Right lobe of liver (tissue), 6 donors: Measurements from ENCODE around the gene EPS8. TPM values are rescaled to one million over a fixed set of nuclear protein-coding genes. Genes with fewer than 3 reads are reported as not detected.

ENCODE experiments used
- ATAC-seq, 4 donors: fragments of 200-7000 bp; cut with Tn5 transposase; one replicate each; pipeline ENCODE4 v1.9.1; 2020; ENCODE audit warnings: mild to moderate bottlenecking in 4 of 4, moderate library complexity in 4 of 4
- DNase-seq, 3 donors: peaks; one replicate each; pipeline ENCODE4 v3.0.0-alpha.2; 2020
- H3K27ac ChIP-seq, 3 donors: fragments of 200-600 bp; one replicate each; pipeline ENCODE4 v1.8.0; 2022
- H3K27me3 ChIP-seq, 2 donors: fragments of 200-600 bp; one replicate each; pipeline ENCODE4 v1.8.0; 2022
- H3K36me3 ChIP-seq, 4 donors: fragments of 200-600 bp; sonication (generic) in 1 of 4; one replicate each; pipeline versions ENCODE4 v1.5.1 to v1.8.0; 2017 to 2022; ENCODE audit warnings: control low read depth in 1 of 4
- H3K4me1 ChIP-seq, 4 donors: fragments of 200-600 bp; sonication (generic) in 1 of 4; one replicate each; pipeline versions ENCODE4 v1.5.1 to v1.8.0; 2017 to 2022; ENCODE audit warnings: control low read depth in 1 of 4
- H3K4me3 ChIP-seq, 3 donors: fragments of 200-600 bp; one replicate each; pipeline ENCODE4 v1.8.0; 2022
- H3K9me3 ChIP-seq, 4 donors: fragments of 200-600 bp; sonication (generic) in 1 of 4; one replicate each; pipeline versions ENCODE4 v1.5.1 to v1.8.0; 2017 to 2022; ENCODE audit warnings: control low read depth in 1 of 4
- POLR2A ChIP-seq: fragments of 450-650 bp; IDR thresholded peaks from one replicate; pipeline ENCODE4 v1.6.1; 2017; ENCODE audit warnings: antibody characterized with exemption, mild to moderate bottlenecking
- WGBS: methylation state at CpG from one replicate; pipeline ENCODE4 v1.1.6; 2018; ENCODE audit warnings: low coverage, low lambda C conversion rate; ENCODE audit not compliant: insufficient coverage; ENCODE audit errors: missing lambda C conversion rate; 5-methylcytosine and 5-hydroxymethylcytosine counted together
- intact Hi-C, 2 donors: fragments of 100-400 bp; cut with DNase I; formaldehyde crosslinking; loops; one replicate each; pipeline versions ENCODE4 v1.11.2 to v1.14.1; 2022
- total RNA-seq, 6 experiments: library from RNA; depleted of rRNA in 2 of 6; stranded (reverse); fragments of >200 nt in 2 of 6; fragmentation: NEBNext Ultra II Directional in 3 of 6; extraction: Animal tissue kit (Norgen Biotek cat#: 25700) in 3 of 6; gene quantifications; one replicate each; pipeline versions ENCODE4 v1.1.0 to v1.2.4, GENCODE V29; 2016 to 2023
- TF ChIP-seq, protein P1 (sequence below), 4 donors: fragments of 200-600 bp in 3 of 4; fragments of 450-650 bp in 1 of 4; IDR thresholded peaks; one replicate each; pipeline versions ENCODE4 v1.5.1 to v1.8.0; 2016 to 2022; ENCODE audit warnings: antibody characterized with exemption in 4 of 4, mild to moderate bottlenecking in 2 of 4
- donor health status: DM: no; HTN: yes; CAD: no.
- donor health status: DM: no; HTN: no; CAD: no.
- donor health status: DM: no; HTN: no; CAD: no.
- donor health status: DM: no; HTN: yes; CAD: no.
- donor health status: DM: no; HTN: yes; CAD: no.

EPS8 gene
- total RNA-seq, 6 experiments from 2014 or later: 21.3 to 44.8 (median 28.2) TPM

DNA sequence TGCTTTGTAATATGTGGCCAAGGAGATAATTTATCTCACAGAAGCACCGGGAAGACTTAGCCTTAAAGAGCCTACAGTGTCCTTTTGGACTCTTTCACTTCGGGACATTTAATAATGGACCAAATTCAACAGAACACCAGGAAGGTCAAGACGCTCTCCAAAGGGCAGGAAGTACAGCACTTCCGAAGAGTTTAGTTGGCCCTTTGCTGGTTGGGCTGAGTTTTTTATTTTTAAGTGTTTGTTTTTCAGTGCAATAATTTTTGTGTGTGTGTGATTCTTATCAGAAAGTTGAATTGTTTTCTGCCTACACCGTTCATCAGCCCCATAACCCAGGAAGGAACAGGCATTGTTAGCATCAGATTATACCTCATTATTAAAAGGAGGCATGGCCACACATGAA, 193.0 kb downstream of the EPS8 start:
- Histone ChIP-seq H3K4me3 (no peak overlapping the region), H3K4me1 (no peaks in the 10 kb centered on the region), H3K9me3 (no peaks in the 10 kb centered on the region), H3K27ac (no peak overlapping the region), H3K36me3 (no peaks in the 10 kb centered on the region), H3K27me3 (no peaks in the 10 kb centered on the region)
- ATAC-seq: peak; percentile 30 to 64 (median 39)
- intact Hi-C loops: loop anchor here in 1 of 2 donors (10.0 kb wide), 1 partner anchor 259 kb away; no protein-coding TSS in a partner anchor
- DNase-seq: no peak
- WGBS: 63% methylated on average over 5 of the region's 5 CpGs
- TF ChIP-seq POLR2A: no peak
- TF ChIP-seq, protein P1, sequence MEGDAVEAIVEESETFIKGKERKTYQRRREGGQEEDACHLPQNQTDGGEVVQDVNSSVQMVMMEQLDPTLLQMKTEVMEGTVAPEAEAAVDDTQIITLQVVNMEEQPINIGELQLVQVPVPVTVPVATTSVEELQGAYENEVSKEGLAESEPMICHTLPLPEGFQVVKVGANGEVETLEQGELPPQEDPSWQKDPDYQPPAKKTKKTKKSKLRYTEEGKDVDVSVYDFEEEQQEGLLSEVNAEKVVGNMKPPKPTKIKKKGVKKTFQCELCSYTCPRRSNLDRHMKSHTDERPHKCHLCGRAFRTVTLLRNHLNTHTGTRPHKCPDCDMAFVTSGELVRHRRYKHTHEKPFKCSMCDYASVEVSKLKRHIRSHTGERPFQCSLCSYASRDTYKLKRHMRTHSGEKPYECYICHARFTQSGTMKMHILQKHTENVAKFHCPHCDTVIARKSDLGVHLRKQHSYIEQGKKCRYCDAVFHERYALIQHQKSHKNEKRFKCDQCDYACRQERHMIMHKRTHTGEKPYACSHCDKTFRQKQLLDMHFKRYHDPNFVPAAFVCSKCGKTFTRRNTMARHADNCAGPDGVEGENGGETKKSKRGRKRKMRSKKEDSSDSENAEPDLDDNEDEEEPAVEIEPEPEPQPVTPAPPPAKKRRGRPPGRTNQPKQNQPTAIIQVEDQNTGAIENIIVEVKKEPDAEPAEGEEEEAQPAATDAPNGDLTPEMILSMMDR (IDR thresholded peaks at IDR 0.05): no peak

DNA sequence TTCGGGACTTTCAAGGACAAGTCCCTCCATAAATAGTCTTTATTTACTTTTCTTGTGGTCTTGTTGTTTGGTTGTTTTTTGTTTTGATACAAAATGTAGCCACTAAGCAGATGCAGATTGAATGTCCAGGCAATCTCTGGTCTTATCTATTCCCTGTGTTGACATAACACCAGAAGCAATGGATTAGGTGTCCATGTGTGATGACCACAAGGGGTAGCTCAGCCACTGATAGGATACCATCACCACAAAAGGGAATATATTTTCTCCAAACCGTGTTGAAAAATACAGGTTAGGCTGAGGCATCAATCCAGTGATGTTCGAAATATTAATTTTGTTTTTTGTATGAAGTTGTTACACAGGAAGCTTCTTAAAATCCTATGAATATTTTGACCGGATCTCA, 196.3 kb downstream of the EPS8 start:
- intact Hi-C loops: loop anchor here in 1 of 2 donors (10.0 kb wide), 1 partner anchor 262 kb away; no protein-coding TSS in a partner anchor
- Histone ChIP-seq H3K4me1 (peaks cover 0 to 4% (median 0%) of the 10 kb centered on the region in 4 donors), H3K4me3 (no peak overlapping the region), H3K27me3 (no peaks in the 10 kb centered on the region), H3K36me3 (no peaks in the 10 kb centered on the region), H3K27ac (no peak overlapping the region), H3K9me3 (no peaks in the 10 kb centered on the region)
- WGBS: 56% methylated on average over 4 of the region's 4 CpGs
- DNase-seq (no peak), ATAC-seq (no peak)
- TF ChIP-seq, protein P1 (IDR thresholded peaks at IDR 0.05): no peak
- no peak for TF ChIP-seq POLR2A

DNA sequence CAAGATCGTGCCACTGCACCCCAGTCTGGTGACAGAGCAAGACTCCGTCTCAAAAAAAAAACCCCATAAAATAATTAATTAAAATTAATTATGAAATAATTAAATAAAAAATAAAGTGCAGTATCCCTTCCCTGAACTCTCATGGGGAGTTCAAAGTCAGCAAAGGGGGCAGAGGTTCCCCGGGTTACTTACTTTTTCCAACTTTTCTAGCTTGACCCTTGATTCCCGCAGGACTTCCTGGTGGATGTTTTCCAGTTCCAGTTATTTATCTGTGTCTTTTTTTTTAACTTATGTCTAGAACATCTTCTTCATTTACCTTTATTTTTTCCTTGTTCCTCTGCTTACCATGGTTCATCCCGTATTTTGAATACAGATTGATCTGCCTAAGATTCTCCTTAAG, 197.4 kb downstream of the EPS8 start:
- Histone ChIP-seq H3K9me3 (no peaks in the 10 kb centered on the region), H3K27me3 (no peaks in the 10 kb centered on the region), H3K36me3 (no peaks in the 10 kb centered on the region), H3K4me1 (peaks cover 0 to 4% (median 0%) of the 10 kb centered on the region in 4 donors), H3K4me3 (no peak overlapping the region), H3K27ac (no peak overlapping the region)
- ATAC-seq (no peak), DNase-seq (no peak)
- intact Hi-C loops: loop anchor here in 1 of 2 donors (10.0 kb wide), 1 partner anchor 263 kb away; no protein-coding TSS in a partner anchor
- 79% methylated on average over 5 of the region's 5 CpGs for WGBS
- no peak for TF ChIP-seq POLR2A
- TF ChIP-seq, protein P1 (IDR thresholded peaks at IDR 0.05): no peak

DNA sequence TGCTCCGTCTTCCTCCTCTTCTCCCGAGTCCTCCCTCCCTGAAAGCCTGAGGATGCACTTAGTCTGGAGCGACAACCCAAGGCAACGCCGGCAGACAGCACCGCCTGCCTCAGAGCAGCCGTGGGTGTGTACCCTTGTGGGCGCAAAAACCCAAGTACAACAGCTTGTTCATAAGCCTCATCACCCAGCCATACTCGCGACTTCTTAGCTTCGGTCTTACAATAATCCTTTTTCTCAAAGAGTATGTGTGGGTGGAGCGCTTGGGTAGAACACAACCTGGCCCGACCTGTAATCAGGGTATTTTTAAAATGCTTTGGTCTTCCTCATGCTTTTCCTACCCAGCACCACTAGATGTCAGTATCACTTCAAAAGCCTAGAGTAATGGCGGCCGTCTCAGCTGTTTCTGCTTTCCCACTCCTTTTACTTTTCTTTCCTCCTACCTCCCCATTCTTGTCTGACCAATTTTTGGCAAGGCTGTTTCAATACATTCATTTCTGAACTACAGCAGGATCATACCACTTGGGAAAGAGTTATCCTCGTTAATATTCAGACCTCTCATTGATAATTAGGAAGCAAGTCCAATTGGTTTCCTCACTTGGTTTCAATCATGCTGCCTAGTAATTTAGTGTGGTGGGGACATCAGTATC, 198.9 kb downstream of the EPS8 start:
- no peaks in the 10 kb centered on the region for H3K9me3 ChIP-seq
- peak overlapping the region in 1 of 3 donors; percentile 29 for H3K4me3 ChIP-seq
- H3K27ac ChIP-seq: no peak overlapping the region
- ATAC-seq: peak; percentile 98 to 99 (median 98)
- no peaks in the 10 kb centered on the region for H3K27me3 ChIP-seq
- DNase-seq: peak in 2 of 3 donors; percentile 33 to 53
- no peaks in the 10 kb centered on the region for H3K36me3 ChIP-seq
- intact Hi-C loops: loop anchor here in 1 of 2 donors (10.0 kb wide), 1 partner anchor 264 kb away; no protein-coding TSS in a partner anchor
- TF ChIP-seq, protein P1 (IDR thresholded peaks at IDR 0.05): peak; percentile 86 to 95 (median 90)
- no peak for TF ChIP-seq POLR2A
- peaks cover 0 to 4% (median 0%) of the 10 kb centered on the region in 4 donors for H3K4me1 ChIP-seq
- 10% methylated on average over 15 of the region's 16 CpGs for WGBS
